Small intestine (tissue), 7 donors: ENCODE results near the gene XAF1. TPM values are rescaled to one million over a fixed set of nuclear protein-coding genes. Genes with fewer than 3 reads are reported as not detected.

ENCODE experiments used
- DNase-seq, 2 donors: peaks; one replicate each; pipeline versions ENCODE4 v3.0.0 to v3.0.0-alpha.2; 2013
- FAIRE-seq: peaks from 2 replicates; lab custom pipeline; 2012; peaks lifted over from hg19 to GRCh38; lab: Jason Lieb, UNC
- H3K27ac ChIP-seq, 3 donors: one replicate each; pipeline ENCODE4 v1.5.1; 2013; ENCODE audit warnings: low read length in 2 of 3, mild to moderate bottlenecking in 2 of 3, control low read depth in 1 of 3, inconsistent platforms in 1 of 3, low read depth in 1 of 3, moderate library complexity in 1 of 3
- H3K27me3 ChIP-seq, 3 donors: one replicate each; pipeline ENCODE4 v1.6.1; 2013; ENCODE audit warnings: low read length in 3 of 3, inconsistent platforms in 1 of 3; ENCODE audit not compliant: control insufficient read depth in 3 of 3, insufficient read depth in 3 of 3
- H3K36me3 ChIP-seq, 3 donors: one replicate each; pipeline ENCODE4 v1.6.1; 2013; ENCODE audit warnings: low read length in 3 of 3, inconsistent platforms in 1 of 3, low read depth in 1 of 3, mild to moderate bottlenecking in 1 of 3, moderate library complexity in 1 of 3; ENCODE audit not compliant: control insufficient read depth in 3 of 3, insufficient read depth in 2 of 3
- H3K4me1 ChIP-seq, 3 donors: one replicate each; pipeline ENCODE4 v1.6.1; 2013; ENCODE audit warnings: low read length in 2 of 3, inconsistent platforms in 1 of 3, low read depth in 1 of 3, mild to moderate bottlenecking in 1 of 3, moderate library complexity in 1 of 3; ENCODE audit not compliant: control insufficient read depth in 3 of 3, insufficient read depth in 2 of 3
- H3K4me3 ChIP-seq, 3 donors: one replicate each; pipeline ENCODE4 v1.5.1; 2013; ENCODE audit warnings: low read length in 3 of 3, control low read depth in 1 of 3, inconsistent platforms in 1 of 3, low read depth in 1 of 3, mild to moderate bottlenecking in 1 of 3, moderate library complexity in 1 of 3
- H3K9me3 ChIP-seq, 2 donors: one replicate each; pipeline ENCODE4 v1.6.1; 2013; ENCODE audit warnings: low read depth in 1 of 2, low read length in 1 of 2; ENCODE audit not compliant: control insufficient read depth in 2 of 2, insufficient read depth in 1 of 2
- WGBS, 3 donors: extraction: QIAGEN DNeasy Blood & Tissue Kit; methylation state at CpG; one replicate each; pipeline ENCODE4 v1.1.7; 2013; 5-methylcytosine and 5-hydroxymethylcytosine counted together
- polyA plus RNA-seq, 4 donors: library from polyadenylated mRNA; stranded (reverse) in 3 of 4; unstranded in 1 of 4; fragments of 200-250 nt in 3 of 4; fragments of 120-200 nt in 1 of 4; gene quantifications; one replicate each; pipeline versions ENCODE4 v1.2.1 to v1.2.3, GENCODE V29; 2013
- donor health status: healthy with polysubstance abuse.
- donor health status: control.
- donor health status: control.
- donor health status: Bipolar disorder and iron deficiency.
- donor health status: healthy.

The XAF1 gene
- polyA plus RNA-seq, 4 donors, result 7.6 to 52.7 (median 16.8) TPM

- DNase-seq (no peak), FAIRE-seq (no peak)
- H3K4me1 ChIP-seq, result peaks cover 0 to 3% (median 0%) of the 10 kb centered on the region in 3 donors
- 75 to 83% (median 78%) methylated on average over 8 of the region's 8 CpGs for whole genome bisulfite sequencing, 3 donors
- peaks cover 0 to 16% of the 10 kb centered on the region in 2 donors for H3K9me3 ChIP-seq
- H3K27ac ChIP-seq, result no peak overlapping the region
- H3K4me3 ChIP-seq, result no peak overlapping the region
- no peaks in the 10 kb centered on the region for H3K36me3 ChIP-seq
- peaks cover 0 to 14% (median 0%) of the 10 kb centered on the region in 3 donors for H3K27me3 ChIP-seq
Observed at GRCh38 chr17:6780001-6780400, 24.2 kb downstream of the XAF1 start.

GRCh38 chr17:6780886-6781285 is 25.0 kb downstream of the XAF1 start:
- no peak for FAIRE-seq
- Histone ChIP-seq H3K27ac (no peak overlapping the region), H3K9me3 (peaks cover 0 to 12% of the 10 kb centered on the region in 2 donors), H3K36me3 (no peaks in the 10 kb centered on the region), H3K4me3 (no peak overlapping the region), H3K4me1 (peaks cover 0 to 3% (median 0%) of the 10 kb centered on the region in 3 donors), H3K27me3 (peaks cover 0 to 9% (median 0%) of the 10 kb centered on the region in 3 donors)
- WGBS, 3 donors, result 70 to 82% (median 70%) methylated on average over 3 of the region's 3 CpGs
- no peak for DNase-seq

GRCh38 chr17:6782244-6782643 is 26.4 kb downstream of the XAF1 start:
- WGBS, 3 donors, result 85 to 95% (median 95%) methylated on average over 4 of the region's 4 CpGs
- no peak for FAIRE-seq

GRCh38 chr17:6786618-6787017 is 30.8 kb downstream of the XAF1 start:
- WGBS, 3 donors, result 72 to 74% (median 73%) methylated on average over 8 of the region's 8 CpGs
- no peaks in the 10 kb centered on the region for H3K9me3 ChIP-seq
- no peaks in the 10 kb centered on the region for H3K4me1 ChIP-seq
- H3K36me3 ChIP-seq, result no peaks in the 10 kb centered on the region
- H3K27me3 ChIP-seq, result peaks cover 0 to 7% (median 0%) of the 10 kb centered on the region in 3 donors
- no peak overlapping the region for H3K27ac ChIP-seq
- no peak overlapping the region for H3K4me3 ChIP-seq
- no peak for FAIRE-seq
- DNase-seq, result no peak

More at GRCh38 chr17:6782244-6782643, 26.4 kb downstream of the XAF1 start:
- no peak overlapping the region for H3K4me3 ChIP-seq
- H3K27me3 ChIP-seq, result no peaks in the 10 kb centered on the region
- H3K4me1 ChIP-seq, result peaks cover 0 to 3% (median 0%) of the 10 kb centered on the region in 3 donors
- H3K36me3 ChIP-seq, result no peaks in the 10 kb centered on the region
- no peak for DNase-seq
- no peak overlapping the region for H3K27ac ChIP-seq
- peaks cover 0 to 10% of the 10 kb centered on the region in 2 donors for H3K9me3 ChIP-seq

GRCh38 chr17:6787081-6787693 is 31.3 kb downstream of the XAF1 start:
- Histone ChIP-seq H3K4me1 (no peaks in the 10 kb centered on the region), H3K36me3 (no peaks in the 10 kb centered on the region), H3K27ac (no peak overlapping the region), H3K27me3 (peaks cover 0 to 7% (median 0%) of the 10 kb centered on the region in 3 donors), H3K9me3 (no peaks in the 10 kb centered on the region), H3K4me3 (no peak overlapping the region)
- 45 to 48% (median 46%) methylated on average over 10 of the region's 10 CpGs for WGBS, 3 donors
- FAIRE-seq (no peak), DNase-seq (no peak)

GRCh38 chr17:6789146-6789545 is 33.3 kb downstream of the XAF1 start:
- no peak overlapping the region for H3K4me3 ChIP-seq
- no peak overlapping the region for H3K27ac ChIP-seq
- no peaks in the 10 kb centered on the region for H3K4me1 ChIP-seq
- H3K36me3 ChIP-seq, result no peaks in the 10 kb centered on the region
- H3K9me3 ChIP-seq, result no peaks in the 10 kb centered on the region
- DNase-seq (peak in 1 of 2 donors; percentile 34), FAIRE-seq (no peak)
- peaks cover 0 to 7% (median 0%) of the 10 kb centered on the region in 3 donors for H3K27me3 ChIP-seq
- 23 to 63% (median 46%) methylated on average over 4 of the region's 4 CpGs for WGBS, 3 donors

GRCh38 chr17:6793748-6794493 is 38.1 kb downstream of the XAF1 start:
- 65 to 81% (median 79%) methylated on average over 5 of the region's 5 CpGs for WGBS, 3 donors
- no peaks in the 10 kb centered on the region for H3K9me3 ChIP-seq
- no peak for FAIRE-seq

GRCh38 chr17:6796017-6796886 is 40.4 kb downstream of the XAF1 start:
- peaks cover 0 to 2% (median 0%) of the 10 kb centered on the region in 3 donors for H3K27me3 ChIP-seq
- FAIRE-seq (no peak), DNase-seq (peak; percentile 11 to 77)
- H3K4me3 ChIP-seq, result no peak overlapping the region
- 24 to 50% (median 31%) methylated on average over 10 of the region's 10 CpGs for WGBS, 3 donors
- no peaks in the 10 kb centered on the region for H3K9me3 ChIP-seq
- no peaks in the 10 kb centered on the region for H3K36me3 ChIP-seq
- peaks cover 0 to 14% (median 0%) of the 10 kb centered on the region in 3 donors for H3K4me1 ChIP-seq
- H3K27ac ChIP-seq, result peak overlapping the region in 1 of 3 donors; percentile 86

More at GRCh38 chr17:6793748-6794493, 38.1 kb downstream of the XAF1 start:
- Histone ChIP-seq H3K4me3 (no peak overlapping the region), H3K27ac (no peak overlapping the region), H3K4me1 (peaks cover 0 to 14% (median 0%) of the 10 kb centered on the region in 3 donors), H3K27me3 (peaks cover 0 to 4% (median 0%) of the 10 kb centered on the region in 3 donors), H3K36me3 (no peaks in the 10 kb centered on the region)
- no peak for DNase-seq
